Neural cell (in vitro differentiated cells): ENCODE data around the gene TFDP2. TPM values are rescaled to one million over a fixed set of nuclear protein-coding genes. Genes with fewer than 3 reads are reported as not detected.

ENCODE experiments used
- H2AFZ ChIP-seq: fragments of 200-600, 300-800 bp; sonication (generic), shearing (Covaris generic); 2 replicates; pipeline ENCODE4 v1.6.0; 2014; ENCODE audit warnings: low read depth, mild to moderate bottlenecking, antibody characterized with exemption, low read length, moderate library complexity
- H3F3A ChIP-seq: fragments of 200-600 bp; shearing (Covaris generic); 2 replicates; pipeline ENCODE4 v1.6.1; 2016; ENCODE audit warnings: mild to moderate bottlenecking, moderate library complexity, mixed read lengths, antibody characterized with exemption, low read length; ENCODE audit not compliant: insufficient read depth, poor library complexity, severe bottlenecking
- H3K27ac ChIP-seq: fragments of 200-600, 300-800 bp; sonication (generic), shearing (Covaris generic); 2 replicates; pipeline ENCODE4 v1.5.1; 2014; ENCODE audit warnings: mild to moderate bottlenecking, low read length, moderate library complexity
- H3K27me3 ChIP-seq: fragments of 300-800, 200-600 bp; sonication (generic), shearing (Covaris generic); 2 replicates; pipeline ENCODE4 v1.6.0; 2014; ENCODE audit warnings: mild to moderate bottlenecking, low read depth, low read length, moderate library complexity; ENCODE audit not compliant: insufficient read depth
- H3K36me3 ChIP-seq: fragments of 300-800, 200-600 bp; sonication (generic), shearing (Covaris generic); 2 replicates; pipeline ENCODE4 v1.5.1; 2014; ENCODE audit warnings: mild to moderate bottlenecking, antibody characterized with exemption, low read length, moderate library complexity; ENCODE audit not compliant: insufficient read depth
- H3K4me2 ChIP-seq: fragments of 300-800, 200-600 bp; sonication (generic), shearing (Covaris generic); 2 replicates; pipeline ENCODE4 v1.6.0; 2014; ENCODE audit warnings: mild to moderate bottlenecking, low read length
- H3K4me3 ChIP-seq: fragments of 300-800, 200-600 bp; sonication (generic), shearing (Covaris generic); 2 replicates; pipeline ENCODE4 v1.5.1; 2014; ENCODE audit warnings: mild to moderate bottlenecking, low read length, moderate library complexity
- H3K79me2 ChIP-seq: fragments of 200-600 bp; shearing (Covaris generic); replicated peaks from 2 replicates; pipeline ENCODE4 v1.6.0; 2014; ENCODE audit warnings: mild to moderate bottlenecking, low read length, moderate library complexity; ENCODE audit not compliant: insufficient read depth
- H3K9ac ChIP-seq: fragments of 300-800, 200-600 bp; sonication (generic), shearing (Covaris generic); 2 replicates; pipeline ENCODE4 v1.6.1; 2016; ENCODE audit warnings: mild to moderate bottlenecking, low read length, mixed read lengths
- H3K9me2 ChIP-seq: fragments of 200-600 bp; shearing (Covaris generic); 2 replicates; pipeline ENCODE4 v1.6.1; 2016; ENCODE audit warnings: mild to moderate bottlenecking, low read length, mixed read lengths; ENCODE audit not compliant: insufficient read depth
- H3K9me3 ChIP-seq: fragments of 200-600, 300-800 bp; sonication (generic), shearing (Covaris generic); 2 replicates; pipeline ENCODE4 v1.6.1; 2016; ENCODE audit warnings: mild to moderate bottlenecking, mixed run types, low read length, moderate library complexity, mixed read lengths
- H4K20me1 ChIP-seq: fragments of 200-600 bp; shearing (Covaris generic); 2 replicates; pipeline ENCODE4 v1.6.1; 2016; ENCODE audit warnings: mild to moderate bottlenecking, mixed run types; ENCODE audit not compliant: insufficient read depth
- CTCF ChIP-seq: fragments of 450-650 bp; IDR thresholded peaks from 2 replicates; pipeline ENCODE4 v1.5.1; 2014; ENCODE audit warnings: antibody characterized with exemption, mild to moderate bottlenecking, moderate library complexity; ENCODE audit not compliant: poor library complexity, severe bottlenecking
- EP300 ChIP-seq: fragments of 450-650 bp; conservative IDR thresholded peaks from 2 replicates; pipeline ENCODE4 v1.6.1; 2014; ENCODE audit warnings: antibody characterized with exemption, mild to moderate bottlenecking, moderate library complexity; ENCODE audit not compliant: poor library complexity, severe bottlenecking
- EZH2 ChIP-seq: fragments of 200-600, 300-800 bp; shearing (Covaris generic), sonication (generic); IDR thresholded peaks from 2 replicates; pipeline ENCODE4 v1.6.1; 2014; ENCODE audit warnings: antibody characterized with exemption, low read length, borderline replicate concordance, mild to moderate bottlenecking; ENCODE audit not compliant: insufficient read depth, poor library complexity, severe bottlenecking
- MXI1 ChIP-seq: fragments of 450-650 bp; conservative IDR thresholded peaks from 2 replicates; pipeline ENCODE4 v1.6.1; 2014; ENCODE audit warnings: antibody characterized with exemption, mild to moderate bottlenecking; ENCODE audit not compliant: poor library complexity, severe bottlenecking
- POLR2AphosphoS5 ChIP-seq: IDR thresholded peaks from 2 replicates; pipeline ENCODE4 v1.6.1; 2012
- RAD21 ChIP-seq: fragments of 450-650 bp; conservative IDR thresholded peaks from 2 replicates; pipeline ENCODE4 v1.6.1; 2014; ENCODE audit warnings: antibody characterized with exemption, mild to moderate bottlenecking, moderate library complexity
- REST ChIP-seq: IDR thresholded peaks from 2 replicates; pipeline ENCODE4 v1.6.1; 2012; ENCODE audit warnings: borderline replicate concordance
- SMC3 ChIP-seq: fragments of 450-650 bp; conservative IDR thresholded peaks from 2 replicates; pipeline ENCODE4 v1.6.1; 2014; ENCODE audit warnings: antibody characterized with exemption, mild to moderate bottlenecking, moderate library complexity; ENCODE audit not compliant: poor library complexity
- TAF1 ChIP-seq: IDR thresholded peaks from 2 replicates; pipeline ENCODE4 v1.6.1; 2012; ENCODE audit warnings: low read depth
- polyA plus RNA-seq: library from polyadenylated mRNA; depleted of rRNA; stranded (reverse); fragments of >200 nt; gene quantifications from 2 replicates; pipeline ENCODE4 v1.2.3, GENCODE V29; 2014

The TFDP2 gene
- polyA plus RNA-seq, 1 donor from 2014 or later, result 17.0 TPM

- H3F3A ChIP-seq, result no peaks in the 10 kb centered on the region
- no peak overlapping the region for H2AFZ ChIP-seq
- no peaks in the 10 kb centered on the region for H4K20me1 ChIP-seq
- H3K4me2 ChIP-seq, result no peak overlapping the region
- H3K79me2 ChIP-seq, result no peaks in the 10 kb centered on the region
- H3K4me3 ChIP-seq, result no peak overlapping the region
- TF ChIP-seq EP300, result no peak
- TF ChIP-seq EZH2, result no peak
- TF ChIP-seq POLR2AphosphoS5, result no peak
- no peak for TF ChIP-seq CTCF
- TF ChIP-seq REST, result no peak
- TF ChIP-seq MXI1, result no peak
- no peak for TF ChIP-seq TAF1
- TF ChIP-seq SMC3, result no peak
- no peak for TF ChIP-seq RAD21
- no peak overlapping the region for H3K9ac ChIP-seq
- no peaks in the 10 kb centered on the region for H3K9me3 ChIP-seq
- no peaks in the 10 kb centered on the region for H3K27me3 ChIP-seq
- H3K9me2 ChIP-seq, result no peaks in the 10 kb centered on the region
- H3K36me3 ChIP-seq, result no peaks in the 10 kb centered on the region
- no peak overlapping the region for H3K27ac ChIP-seq
Measured at GRCh38 chr3:142127941-142128658, 21.2 kb downstream of the TFDP2 start.

GRCh38 chr3:142124243-142124642 lies 25.1 kb downstream of the TFDP2 start:
- Histone ChIP-seq H3K36me3 (no peaks in the 10 kb centered on the region), H3F3A (no peaks in the 10 kb centered on the region), H3K27ac (no peak overlapping the region), H4K20me1 (no peaks in the 10 kb centered on the region), H3K9me2 (no peaks in the 10 kb centered on the region), H3K79me2 (peaks cover 4% of the 10 kb centered on the region), H3K4me2 (no peak overlapping the region), H3K9ac (no peak overlapping the region), H2AFZ (no peak overlapping the region), H3K4me3 (no peak overlapping the region), H3K9me3 (no peaks in the 10 kb centered on the region), H3K27me3 (no peaks in the 10 kb centered on the region)
- TF ChIP-seq EP300 (no peak), MXI1 (no peak), RAD21 (no peak), REST (no peak), POLR2AphosphoS5 (no peak), EZH2 (no peak), SMC3 (no peak), TAF1 (no peak), CTCF (no peak)
